Ecto neural progenitor cell (in vitro differentiated cells): ENCODE measurements around the gene LNX2.
A peak's percentile ranks its signal among the peaks of the same experiment; 100 is the strongest.

ENCODE experiments used
- DNase-seq: peaks from one replicate; pipeline ENCODE4 v3.0.0-alpha.2; 2018; ENCODE audit warnings: low spot score

The LNX2 gene

GRCh38 chr13:27620377-27621115 lies at the start of gene LNX2:
TSS of gene LNX2 (minus strand) at chr13:27620529. CDS start at chr13:27581703, 38,826 bp downstream.
- DNase-seq: peak; percentile 98

DNA sequence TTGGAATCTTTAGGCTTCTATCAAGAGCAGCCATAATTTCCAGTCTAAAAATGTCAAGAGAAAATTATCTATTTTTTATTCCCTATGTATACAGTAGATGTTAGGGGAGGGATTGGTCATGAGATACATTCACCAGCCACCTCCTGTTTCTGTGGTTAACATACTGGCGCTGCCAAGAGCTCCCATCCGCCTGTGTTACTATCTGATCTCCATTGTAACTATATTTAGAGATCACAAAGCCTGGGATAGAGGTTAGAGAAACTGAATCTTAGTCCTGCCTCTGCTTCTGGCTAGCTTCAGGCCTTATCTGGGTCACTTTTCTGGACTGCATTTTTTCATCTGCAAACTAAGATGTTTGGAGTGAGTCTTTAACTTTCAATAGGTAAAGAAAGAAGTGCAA lies 47.6 kb upstream of the LNX2 start:
- DNase-seq: no peak

DNA sequence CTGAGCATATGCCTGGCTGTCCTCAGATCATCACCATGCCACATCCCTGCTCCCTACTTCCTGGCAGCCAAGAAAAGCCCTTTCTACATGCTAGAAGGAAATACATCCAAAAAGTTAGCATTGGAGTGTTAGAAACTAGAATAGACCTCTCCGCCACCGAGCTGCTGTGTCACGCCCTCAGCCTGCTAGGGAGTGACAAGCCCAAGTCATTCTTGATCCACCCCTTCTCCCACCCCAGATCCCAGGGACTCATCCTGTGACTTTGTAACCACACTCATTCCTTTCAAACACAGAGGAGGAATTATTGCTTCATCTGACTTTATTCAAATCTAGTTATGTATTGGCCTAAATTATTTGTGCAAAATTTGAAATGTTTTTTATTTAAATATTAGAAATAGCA lies 46.6 kb upstream of the LNX2 start:
- DNase-seq: no peak

DNA sequence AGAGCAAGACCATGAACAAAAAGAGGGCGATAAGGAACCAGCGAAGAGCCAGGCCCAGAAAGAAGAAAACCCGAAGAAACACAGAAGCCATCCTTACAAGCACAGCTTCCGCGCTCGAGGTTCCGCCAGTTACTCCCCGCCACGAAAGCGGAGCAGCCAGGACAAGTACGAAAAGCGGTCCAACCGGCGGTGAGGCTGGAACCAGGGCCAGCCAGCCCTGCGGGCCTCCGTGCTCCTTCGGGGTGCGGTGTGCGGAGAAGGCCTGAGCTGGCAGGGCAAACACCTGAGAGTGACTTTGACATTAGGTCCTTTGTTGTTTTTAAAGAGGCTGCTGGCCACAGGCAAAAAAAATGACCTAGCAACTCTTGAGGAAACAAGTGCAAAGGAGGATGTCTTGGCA lies 45.4 kb upstream of the LNX2 start:
- DNase-seq: no peak

- no peak for DNase-seq
These were observed 45.0 kb upstream of the LNX2 start for GRCh38 chr13:27665333-27665732.

DNA sequence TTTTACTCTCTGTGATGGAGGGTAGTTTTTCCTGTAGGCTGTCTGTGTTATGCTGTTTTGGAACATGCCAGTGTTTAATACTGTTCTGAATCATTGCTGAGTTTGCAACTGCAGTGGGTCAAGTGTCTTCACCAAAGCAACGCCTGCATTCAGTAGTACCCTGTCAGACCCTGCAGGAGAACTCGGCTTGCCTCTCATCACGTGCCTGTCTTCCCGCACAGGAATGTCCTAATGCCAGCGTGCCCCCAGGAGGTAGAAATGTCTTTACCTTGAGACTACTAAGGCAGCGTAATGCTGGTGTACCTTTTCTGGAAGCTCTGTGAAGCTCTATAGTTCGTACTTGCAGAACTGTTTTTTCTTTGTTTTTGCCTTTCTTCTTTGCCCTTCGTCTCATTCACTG lies 43.6 kb upstream of the LNX2 start:
- no peak for DNase-seq

DNA sequence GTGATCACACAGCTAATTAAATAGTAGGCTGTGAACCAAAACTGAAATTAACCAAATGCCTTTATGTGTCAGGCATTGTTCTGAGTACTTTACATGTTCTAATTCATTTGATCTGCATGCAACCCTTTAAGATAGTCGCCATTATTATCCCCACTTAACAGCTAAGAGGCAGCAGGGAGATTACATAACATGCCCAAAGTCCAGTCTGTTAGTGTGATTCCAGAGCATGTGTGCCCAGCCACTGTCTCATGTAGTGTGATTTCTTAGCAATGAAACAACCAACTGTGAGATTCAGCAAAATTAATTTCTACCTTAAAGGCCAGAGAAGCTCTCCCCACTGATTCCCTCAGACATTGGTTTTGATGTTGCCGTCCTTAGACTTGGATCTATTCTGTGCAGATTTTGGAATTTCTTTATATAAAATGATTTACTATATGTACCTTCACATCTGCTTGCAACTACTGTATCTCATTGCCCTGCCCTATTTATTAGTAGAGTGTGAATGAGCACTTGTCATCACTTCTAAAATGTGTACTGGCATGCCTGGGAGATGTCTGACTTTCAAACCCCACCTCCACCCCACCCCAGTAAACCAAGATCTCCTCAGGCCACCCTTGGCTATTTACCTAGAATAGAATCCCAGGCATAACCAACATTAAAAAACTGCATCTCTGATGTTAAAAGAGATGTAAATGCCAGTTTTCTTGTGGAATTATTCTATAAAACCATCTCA lies 42.6 kb upstream of the LNX2 start:
- DNase-seq: no peak

DNA sequence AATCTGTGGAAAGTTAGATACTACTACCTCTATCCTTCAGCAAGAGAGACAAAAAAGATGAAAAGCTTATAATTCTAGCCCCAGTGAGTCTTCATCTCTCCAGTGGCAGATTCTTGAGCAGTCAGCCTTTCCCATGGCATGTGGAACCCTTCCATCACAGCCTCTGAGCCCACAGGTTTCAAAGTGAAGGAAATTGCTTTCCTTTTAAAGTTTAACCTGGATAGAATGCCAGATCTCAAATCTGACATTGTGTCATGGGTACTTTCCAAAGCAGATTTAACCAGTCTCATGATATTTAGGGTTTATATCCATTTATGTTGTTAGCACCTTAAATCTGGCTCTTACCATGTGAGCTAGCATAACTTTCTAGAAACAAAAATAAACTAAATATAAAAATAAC lies 40.7 kb upstream of the LNX2 start:
- DNase-seq: no peak

DNA sequence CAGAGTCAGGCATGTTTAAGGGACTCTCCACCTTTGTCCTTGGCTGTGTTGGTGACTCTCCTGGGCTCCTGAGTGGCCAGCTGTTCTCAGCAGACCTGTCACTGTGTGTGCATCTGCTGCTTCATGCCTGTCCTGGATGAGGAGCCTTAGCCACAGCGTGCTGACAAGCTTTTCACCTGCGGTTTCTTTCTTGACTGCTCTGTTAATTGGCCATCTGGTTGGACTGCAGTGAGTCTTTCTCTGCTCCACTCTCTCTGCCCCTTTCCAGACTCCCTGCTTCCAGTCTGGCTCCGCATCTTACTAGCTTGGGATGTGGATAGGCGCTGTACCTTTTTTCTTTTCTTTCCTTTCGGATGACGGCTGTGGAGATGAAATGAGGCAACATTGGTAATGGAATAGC lies 40.2 kb upstream of the LNX2 start:
- no peak for DNase-seq

- DNase-seq: no peak
These were observed 39.0 kb upstream of the LNX2 start for GRCh38 chr13:27659145-27659865.

DNA sequence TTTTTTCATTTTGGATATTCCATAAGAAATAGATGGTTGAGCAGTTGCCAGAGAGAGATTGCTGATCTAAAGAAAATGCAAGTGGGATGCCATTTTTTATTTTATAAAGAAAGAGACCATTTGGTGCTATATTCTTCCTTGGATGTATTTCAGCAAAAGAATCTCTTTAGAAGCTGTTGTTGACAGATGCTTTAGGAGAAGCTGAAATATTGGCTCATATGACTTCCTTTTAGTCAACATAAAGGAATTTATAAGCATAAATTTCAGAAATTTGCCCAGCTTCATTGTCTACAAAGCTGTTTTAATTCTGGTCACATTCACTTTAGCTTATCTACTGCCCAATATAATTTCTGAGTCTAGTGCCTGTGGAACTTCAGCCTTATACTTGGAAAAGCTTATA lies 38.2 kb upstream of the LNX2 start:
- DNase-seq: no peak

GRCh38 chr13:27657724-27658123 lies 37.4 kb upstream of the LNX2 start:
- no peak for DNase-seq

DNA sequence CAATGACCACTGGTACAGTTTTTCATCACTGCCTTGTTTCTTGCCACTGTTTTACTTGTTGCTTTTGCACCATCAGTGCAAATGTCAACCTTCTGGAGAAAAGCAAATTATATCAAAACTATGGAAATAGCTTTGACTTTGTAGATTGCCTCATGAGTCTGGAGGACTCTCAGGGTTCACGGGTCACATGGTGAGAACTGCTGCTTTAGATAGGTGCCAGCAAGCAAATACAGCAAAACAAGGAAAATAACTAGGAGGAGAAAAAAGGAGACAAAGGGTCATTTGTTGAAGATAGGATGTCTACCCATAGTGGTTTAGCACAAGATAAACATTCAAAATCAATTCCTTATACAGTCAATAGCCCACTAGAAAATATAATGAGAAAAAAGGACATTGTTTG lies 34.5 kb upstream of the LNX2 start:
- no peak for DNase-seq

GRCh38 chr13:27654059-27654458 lies 33.7 kb upstream of the LNX2 start:
- no peak for DNase-seq

DNA sequence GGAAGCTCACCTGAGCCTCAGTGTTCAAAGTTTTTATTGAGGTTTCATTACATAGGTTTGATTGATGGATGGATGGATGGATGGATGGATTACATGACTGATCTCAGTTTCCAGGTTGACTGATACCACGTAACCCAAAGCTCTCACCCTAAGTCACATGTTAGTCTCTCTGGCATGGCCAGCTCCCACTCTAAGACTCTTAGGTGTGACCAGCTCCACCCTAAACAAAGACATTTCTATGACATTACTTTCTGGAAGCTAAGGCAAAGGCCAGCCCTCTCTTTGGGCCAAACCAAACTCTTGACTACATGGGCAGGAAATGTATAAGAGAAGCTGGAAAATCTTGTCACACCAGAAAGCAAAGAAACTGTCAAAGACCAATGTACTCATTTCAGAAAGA lies 30.0 kb upstream of the LNX2 start:
- DNase-seq: no peak

GRCh38 chr13:27644302-27644701 lies 24.0 kb upstream of the LNX2 start:
- DNase-seq: no peak

DNA sequence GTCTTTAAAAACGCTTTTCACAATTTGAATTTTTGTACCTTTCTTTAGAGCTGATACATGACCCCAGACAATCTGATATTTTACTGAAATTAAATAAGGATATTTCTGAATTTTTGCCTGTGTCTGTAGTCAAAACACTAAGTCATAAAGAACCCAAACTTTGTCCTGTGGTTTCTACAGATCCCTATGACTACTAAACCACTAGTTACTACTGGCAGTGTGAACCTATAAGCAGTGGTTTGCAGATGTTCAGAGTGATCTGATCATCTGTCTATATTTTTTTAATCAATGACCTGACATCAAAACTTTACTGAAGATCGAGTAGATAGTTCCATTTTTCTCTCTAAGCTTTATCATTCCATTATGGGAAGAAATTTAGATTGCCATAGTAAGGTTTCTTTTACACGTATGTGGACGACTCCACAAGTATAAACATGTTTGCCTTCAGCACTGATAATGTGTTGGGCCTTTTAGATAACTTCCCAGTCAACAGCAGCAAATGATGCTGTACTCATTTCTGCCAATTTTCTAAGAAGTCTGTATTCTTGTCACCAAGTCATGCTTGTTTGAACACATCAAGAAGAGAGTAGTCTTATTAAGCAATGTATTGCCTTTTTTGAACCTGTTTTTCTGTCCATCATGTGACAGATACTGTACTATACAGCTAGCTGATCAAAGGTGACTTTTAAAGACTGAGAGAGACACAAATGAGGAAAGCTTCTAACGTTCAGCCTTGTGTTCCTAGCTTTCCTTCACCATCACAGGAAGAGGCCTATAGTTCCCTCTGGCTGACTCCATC lies 23.2 kb upstream of the LNX2 start:
- DNase-seq: no peak

GRCh38 chr13:27641711-27642502 lies 21.6 kb upstream of the LNX2 start:
- DNase-seq: no peak

GRCh38 chr13:27639186-27639585 lies 18.9 kb upstream of the LNX2 start:
- DNase-seq: no peak

- no peak for DNase-seq
These were observed 18.2 kb upstream of the LNX2 start for GRCh38 chr13:27638521-27638920.

- no peak for DNase-seq
These were observed 17.7 kb upstream of the LNX2 start for GRCh38 chr13:27638001-27638400.

GRCh38 chr13:27637289-27637626 lies 16.9 kb upstream of the LNX2 start:
- no peak for DNase-seq
